Measurements from ENCODE around the gene MYL3.

The MYL3 gene

GRCh38 chr3:46860810-46861604, 2.2 kb downstream of the MYL3 start:
- TF ChIP-seq CTCF (IDR thresholded peaks at IDR 0.05; ENCODE audit: insufficient read depth, low read depth, low read length, missing control alignments): no peak
- DNase-seq (ENCODE audit: low read depth): no peak
- H3K4me3 ChIP-seq (ENCODE audit: low read depth, low read length): no peak overlapping the region

- DNase-seq (ENCODE audit: low read depth): peak; percentile 26
- TF ChIP-seq CTCF (IDR thresholded peaks at IDR 0.05; ENCODE audit: insufficient read depth, low read depth, low read length, missing control alignments): peak; percentile 47
- H3K4me3 ChIP-seq (ENCODE audit: low read depth, low read length): no peak overlapping the region
These were observed 3.0 kb downstream of the MYL3 start for GRCh38 chr3:46860017-46860809.

- no peak overlapping the region for H3K4me3 ChIP-seq (ENCODE audit: low read depth, low read length)
- DNase-seq (ENCODE audit: low read depth): no peak
- TF ChIP-seq CTCF (IDR thresholded peaks at IDR 0.05; ENCODE audit: insufficient read depth, low read depth, low read length, missing control alignments): no peak
These were observed 4.1 kb downstream of the MYL3 start for GRCh38 chr3:46859001-46859710.

GRCh38 chr3:46858456-46858855, 4.8 kb downstream of the MYL3 start:
- H3K4me3 ChIP-seq (ENCODE audit: low read depth, low read length): no peak overlapping the region
- TF ChIP-seq CTCF (IDR thresholded peaks at IDR 0.05; ENCODE audit: insufficient read depth, low read depth, low read length, missing control alignments): no peak
- DNase-seq (ENCODE audit: low read depth): no peak

- no peak overlapping the region for H3K4me3 ChIP-seq (ENCODE audit: low read depth, low read length)
- TF ChIP-seq CTCF (IDR thresholded peaks at IDR 0.05; ENCODE audit: insufficient read depth, low read depth, low read length, missing control alignments): no peak
- DNase-seq (ENCODE audit: low read depth): no peak
These were observed 5.5 kb downstream of the MYL3 start for GRCh38 chr3:46857485-46858341.
